Nucleus accumbens (tissue), 56 donors: Measurements from ENCODE around the gene EVA1C.
A peak's percentile ranks its signal among the peaks of the same experiment; 100 is the strongest.
"Not testable (repeated sequence)": the region's sequence is repeated elsewhere in the genome, so short reads cannot be mapped to it uniquely, and the experiment has no call there.

ENCODE experiments used
- DNase-seq, 56 donors: peaks; one replicate each; lab custom pipeline; 2025; lab: John Stamatoyannopoulos, UW

EVA1C gene

DNA sequence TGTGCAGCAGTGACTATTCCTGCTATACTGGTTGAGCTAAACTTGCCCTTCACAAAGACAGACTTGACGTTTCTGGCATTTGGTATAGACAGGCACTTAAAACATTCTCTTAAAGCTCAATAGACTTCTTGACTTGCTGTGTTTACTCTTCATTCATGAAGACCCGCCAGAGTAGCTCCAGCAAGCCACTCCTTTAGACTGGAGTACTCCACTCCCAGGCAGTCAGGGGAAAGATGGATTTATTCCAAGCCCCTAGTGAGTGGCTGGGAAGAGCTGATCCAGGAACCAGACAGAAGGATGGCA is 70.7 kb downstream of the EVA1C start:
- DNase-seq = no peak

GRCh38 chr21:32484706-32485380 is 72.3 kb downstream of the EVA1C start:
- peak in 42 of 56 donors; percentile 6 to 74 (median 44) for DNase-seq

GRCh38 chr21:32492376-32492775 is 79.9 kb downstream of the EVA1C start:
- no peak for DNase-seq

DNA sequence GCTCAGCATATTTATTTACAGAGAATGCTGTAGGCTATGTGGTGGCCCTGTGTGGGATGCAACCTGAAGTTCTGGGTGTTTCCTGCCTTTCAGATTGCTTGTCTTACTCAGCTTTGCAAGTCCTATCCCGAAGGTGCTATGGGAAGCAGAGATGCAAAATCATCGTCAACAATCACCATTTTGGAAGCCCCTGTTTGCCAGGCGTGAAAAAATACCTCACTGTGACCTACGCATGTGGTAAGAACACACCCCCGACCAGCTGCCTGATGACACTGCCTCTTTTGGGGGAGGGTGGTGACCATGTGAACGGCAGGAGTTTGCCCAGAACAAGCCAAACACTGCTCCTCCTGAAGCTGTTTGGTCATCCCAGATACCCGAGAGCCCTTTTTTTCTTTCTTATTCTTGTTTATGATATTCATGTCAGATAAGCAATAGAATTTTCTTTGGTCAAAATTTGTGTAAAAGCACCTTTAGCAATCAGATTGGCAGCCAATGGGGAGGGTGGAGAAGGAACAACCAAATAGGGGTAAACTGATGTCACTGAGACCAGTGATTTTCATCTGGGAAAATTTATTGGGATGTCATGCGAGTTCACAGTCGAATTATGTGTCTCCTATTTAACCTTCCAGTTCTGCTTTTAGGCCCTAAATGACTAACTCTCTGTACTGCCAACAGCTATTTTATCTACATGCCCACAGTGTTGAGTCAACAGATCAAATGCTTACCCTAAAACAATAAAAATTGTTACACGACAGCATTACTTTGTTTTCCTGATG is 82.6 kb downstream of the EVA1C start:
- DNase-seq = no peak

DNA sequence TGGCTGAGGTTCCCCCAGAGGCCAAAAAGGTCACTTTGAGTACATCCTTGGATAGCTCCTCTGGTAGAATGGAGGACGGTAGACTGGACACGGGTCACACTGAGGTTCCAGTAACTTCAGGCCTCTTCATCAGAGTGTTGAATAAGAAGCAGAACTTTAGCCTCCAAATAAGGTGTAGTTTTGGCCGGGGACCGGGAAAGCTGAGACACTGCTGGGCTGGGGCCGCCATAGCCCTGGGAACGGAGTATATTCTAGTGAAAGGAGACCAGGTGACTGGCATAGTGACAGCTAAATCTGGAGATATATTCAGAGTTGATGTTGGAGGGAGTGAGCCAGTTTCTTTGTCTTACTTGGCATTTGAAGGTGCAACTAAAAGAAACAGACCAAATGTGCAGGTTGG is 84.1 kb downstream of the EVA1C start:
- no peak for DNase-seq

DNA sequence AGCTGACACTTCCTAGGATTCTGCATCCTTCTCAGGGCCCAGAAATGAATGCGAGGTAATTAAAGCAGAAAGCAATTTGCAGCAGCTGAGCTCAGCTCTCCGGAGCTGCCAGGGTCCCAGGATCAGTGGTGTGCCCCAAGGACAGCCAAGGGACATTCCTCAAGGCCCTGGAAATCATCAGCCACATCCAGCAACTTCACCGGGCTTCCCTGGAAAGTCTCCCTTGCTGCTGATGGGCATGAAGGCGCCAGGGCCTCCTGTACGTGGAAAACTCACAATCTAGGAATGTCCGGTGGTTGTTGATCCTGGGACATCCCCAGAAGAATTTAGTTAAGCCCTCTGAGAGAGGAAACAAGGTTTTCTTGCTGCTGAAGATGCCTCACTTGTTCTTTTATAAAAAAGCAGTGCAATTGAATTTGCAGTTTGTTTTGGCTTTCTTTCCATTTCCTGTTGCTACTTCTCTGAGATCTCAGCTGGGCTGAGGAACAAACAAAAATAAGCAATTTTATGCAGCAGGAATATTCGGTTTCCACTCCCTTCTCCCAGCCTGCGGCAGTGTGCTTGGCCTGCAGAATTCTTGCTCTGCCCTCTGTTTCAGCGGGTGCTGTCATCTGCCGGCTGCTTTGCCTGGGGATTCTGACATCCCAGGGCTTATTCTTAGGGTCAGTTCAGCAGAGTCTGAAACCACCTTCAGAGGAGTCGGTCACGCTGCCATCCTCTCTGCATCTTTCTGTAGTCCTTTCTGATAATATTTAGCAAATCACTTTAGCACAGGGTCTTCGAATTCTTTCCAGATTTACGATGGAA is 86.9 kb downstream of the EVA1C start:
- DNase-seq = no peak

DNA sequence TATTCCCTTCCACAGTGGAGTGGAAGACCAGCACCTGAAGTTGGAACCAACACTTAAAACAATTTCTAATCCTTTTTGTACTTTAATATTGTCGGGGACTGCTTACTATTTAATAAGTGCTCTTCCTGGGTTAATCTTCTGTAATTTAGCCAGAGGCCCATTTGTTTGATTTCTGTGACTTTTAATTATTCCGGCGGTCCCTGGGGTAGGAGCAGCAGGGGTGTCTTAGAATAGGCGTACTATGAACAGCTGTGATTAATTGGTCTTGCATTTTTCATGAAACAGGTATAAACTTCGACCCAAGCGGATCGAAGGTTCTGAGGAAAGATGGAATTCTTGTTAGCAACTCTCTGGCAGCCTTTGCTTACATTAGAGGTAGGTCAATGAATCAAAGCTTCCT is 91.1 kb downstream of the EVA1C start:
- not testable (repeated sequence) for DNase-seq

DNA sequence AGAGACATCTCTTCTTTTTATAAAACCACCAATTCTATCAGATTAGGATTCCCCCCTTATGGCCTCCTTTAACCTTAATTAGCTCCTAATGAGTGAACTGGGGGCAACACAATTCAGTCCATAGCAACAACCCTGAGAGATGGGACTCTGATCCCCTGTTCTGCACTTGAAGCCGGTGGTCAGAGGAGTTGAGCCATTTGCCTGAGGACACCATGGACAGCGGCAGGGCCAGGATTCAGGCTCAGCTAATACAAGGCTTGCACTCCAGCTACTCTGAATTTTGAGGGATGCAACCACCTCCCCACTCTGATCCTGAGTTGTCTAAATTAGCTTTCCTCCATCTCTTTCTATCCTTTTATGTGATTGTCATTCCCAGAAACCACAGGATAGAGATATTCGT is 93.3 kb downstream of the EVA1C start:
- DNase-seq = not testable (repeated sequence)

DNA sequence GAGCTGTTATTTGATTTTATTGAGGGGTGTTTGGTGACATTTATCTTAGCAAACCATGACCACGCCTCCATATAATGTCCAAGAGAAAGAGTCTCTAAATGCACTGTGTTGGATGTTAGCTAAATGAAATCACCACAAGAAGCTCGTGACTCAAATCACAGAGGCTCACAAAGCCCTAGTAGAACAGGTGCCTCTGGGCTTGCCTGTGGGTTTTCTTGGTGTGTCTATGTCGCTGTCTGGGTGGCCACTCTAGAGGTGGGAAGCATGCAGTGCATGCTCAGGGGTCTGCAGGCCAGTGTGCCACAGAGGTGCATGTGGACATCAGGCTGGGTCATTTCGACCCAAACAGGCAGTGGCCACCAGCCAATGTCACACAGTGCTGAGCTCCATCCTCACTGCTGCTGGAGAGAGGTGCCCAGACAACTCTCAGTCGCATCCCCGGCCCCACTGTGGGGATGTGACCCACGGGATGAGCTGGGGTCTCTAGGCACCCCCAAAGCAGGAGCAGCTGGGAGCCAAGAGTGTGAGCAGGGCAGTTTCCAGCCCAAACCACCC is 94.0 kb downstream of the EVA1C start:
- not testable (repeated sequence) for DNase-seq

GRCh38 chr21:32507342-32507919 is 94.9 kb downstream of the EVA1C start:
- DNase-seq = no peak

DNA sequence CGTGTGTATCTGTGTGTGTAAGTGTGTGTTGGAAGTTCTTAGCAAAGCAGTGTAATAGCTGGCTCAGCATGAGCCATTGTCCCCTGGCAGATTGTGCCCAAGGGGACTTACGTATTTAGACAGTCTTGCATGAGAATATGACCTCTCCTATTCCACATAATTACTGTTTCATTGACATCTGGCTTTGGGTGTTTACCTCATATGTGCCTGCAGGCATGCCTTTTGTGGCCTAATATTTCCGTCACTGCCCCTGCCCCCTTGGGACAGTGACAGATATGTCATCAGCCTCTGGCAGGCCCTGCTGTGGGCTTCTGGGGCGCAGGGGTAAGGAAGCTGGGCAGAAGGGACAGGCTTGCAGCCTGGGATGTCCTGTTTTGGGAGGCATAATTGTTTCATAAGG is 95.5 kb downstream of the EVA1C start:
- DNase-seq = not testable (repeated sequence)

GRCh38 chr21:32508558-32508957 is 96.1 kb downstream of the EVA1C start:
- DNase-seq = no peak

DNA sequence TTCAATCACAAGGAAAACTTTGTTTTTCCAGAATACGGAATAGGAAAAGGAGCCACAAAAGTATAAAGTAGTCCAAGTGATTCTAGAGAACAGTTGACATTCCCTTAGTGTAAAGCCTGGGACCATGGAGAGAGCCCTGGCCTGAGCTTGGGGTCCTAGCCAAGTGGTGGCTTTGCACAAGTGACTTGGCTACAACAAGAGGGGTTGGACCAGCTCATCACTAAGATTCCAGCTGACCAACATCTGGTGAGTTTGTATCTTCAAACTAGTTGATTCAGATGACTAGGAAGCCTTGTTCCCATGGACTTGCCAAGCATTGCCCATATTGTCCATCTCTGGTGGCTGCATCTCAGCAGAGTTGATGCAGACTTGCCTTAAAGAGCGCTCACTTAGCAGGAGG is 96.5 kb downstream of the EVA1C start:
- DNase-seq = not testable (repeated sequence)

- DNase-seq = peak in 8 of 56 donors; percentile 8 to 19 (median 14)
Observed at GRCh38 chr21:32514275-32515055, 102.0 kb downstream of the EVA1C start.

- DNase-seq = no peak
Observed at GRCh38 chr21:32515874-32516273, 103.4 kb downstream of the EVA1C start.

DNA sequence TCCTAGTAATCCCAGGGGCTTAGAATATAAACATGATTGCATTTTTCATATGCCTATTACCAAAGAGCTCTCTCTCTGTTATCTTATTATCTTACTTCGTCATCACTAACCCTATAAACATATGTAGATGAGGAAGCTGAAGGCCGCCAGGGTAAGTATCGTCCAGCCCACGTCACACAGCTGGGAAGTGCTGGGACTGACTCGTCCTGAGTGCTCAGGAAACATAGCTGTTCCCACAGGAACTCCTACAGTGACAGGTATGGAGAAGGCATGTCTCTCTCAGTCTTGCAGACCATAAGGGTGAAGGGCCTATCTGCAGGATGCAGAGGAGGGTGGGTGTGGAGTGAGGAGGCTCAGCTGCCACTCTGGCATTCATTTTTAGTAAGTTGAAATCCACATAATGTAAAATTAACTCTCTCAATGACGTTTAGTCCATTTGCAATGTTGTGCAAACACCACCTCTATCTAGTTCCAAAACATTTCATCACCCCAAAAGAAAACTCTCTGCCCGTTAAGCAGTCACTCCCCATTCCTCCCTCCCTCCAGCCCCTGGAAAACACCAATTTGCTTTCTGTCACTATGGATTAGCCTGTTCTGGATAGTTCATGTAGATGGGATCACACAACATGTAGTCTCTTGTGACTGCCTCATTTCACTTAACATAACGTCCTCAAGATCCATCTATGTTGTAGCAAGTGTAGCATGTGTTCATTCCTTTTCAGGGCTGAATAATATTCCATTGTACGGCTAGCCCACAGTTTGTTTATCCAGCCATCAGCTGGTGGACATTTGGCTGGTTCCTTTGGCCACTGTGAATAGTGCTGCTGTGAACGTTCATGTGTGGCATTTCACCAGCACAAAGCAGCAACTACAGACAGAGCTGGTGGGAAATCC is 104.5 kb downstream of the EVA1C start:
- no peak for DNase-seq

DNA sequence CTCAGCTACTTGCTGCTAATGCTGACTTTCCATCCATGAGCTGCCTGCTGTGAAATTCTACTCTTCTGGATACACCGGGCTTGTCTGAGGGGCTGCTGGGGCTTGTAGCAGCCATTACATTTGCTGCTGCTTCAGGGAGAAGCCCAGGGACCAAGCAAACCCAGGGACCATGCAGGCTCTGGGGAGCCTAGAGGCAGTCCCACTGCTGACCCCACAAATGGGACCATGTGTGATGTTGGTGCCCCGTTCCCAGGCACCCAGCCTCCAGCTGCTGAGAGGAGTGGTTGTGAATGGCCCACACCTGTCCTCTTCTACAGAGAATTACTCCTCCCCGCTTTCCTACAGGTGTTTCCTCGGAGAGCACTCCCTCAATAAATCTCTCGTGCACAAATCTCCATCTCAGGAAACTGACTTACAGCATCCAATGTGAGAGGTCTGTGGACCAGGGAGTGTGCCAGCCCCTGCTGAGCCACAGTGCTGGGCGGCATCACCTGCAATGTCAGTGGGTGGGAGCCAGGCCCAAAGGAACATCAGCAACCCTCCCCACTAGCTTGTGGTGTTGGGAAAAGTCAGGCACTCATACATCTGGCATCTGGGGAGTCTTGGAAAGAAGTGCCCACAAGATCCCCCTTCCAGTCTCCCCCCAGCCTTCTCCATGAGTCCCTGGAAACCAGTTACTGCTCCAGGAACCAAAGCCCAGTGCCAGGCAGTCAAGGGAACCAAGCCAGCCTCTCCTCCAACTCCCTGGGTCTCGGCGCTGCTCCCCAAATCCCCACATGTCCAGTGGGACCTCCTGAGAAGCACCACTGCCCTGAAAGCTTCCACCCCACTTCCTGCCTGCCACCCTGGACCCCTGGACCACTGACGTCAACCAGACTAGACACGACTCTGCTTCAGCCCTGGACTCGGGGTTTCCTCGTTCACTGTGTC is 107.7 kb downstream of the EVA1C start:
- DNase-seq = peak in 4 of 56 donors; percentile 8 to 30 (median 12)
